CD4-positive, alpha-beta T cell treated with Interleukin-6 for 4 hours (primary cell): ENCODE measurements around the gene CMSS1.
"Not testable (repeated sequence)": the region's sequence is repeated elsewhere in the genome, so short reads cannot be mapped to it uniquely, and the experiment has no call there.

ENCODE experiments used
- DNase-seq: peaks from one replicate; pipeline ENCODE4 v3.0.0-alpha.2; 2020; ENCODE audit warnings: mixed read lengths

Gene CMSS1

DNA sequence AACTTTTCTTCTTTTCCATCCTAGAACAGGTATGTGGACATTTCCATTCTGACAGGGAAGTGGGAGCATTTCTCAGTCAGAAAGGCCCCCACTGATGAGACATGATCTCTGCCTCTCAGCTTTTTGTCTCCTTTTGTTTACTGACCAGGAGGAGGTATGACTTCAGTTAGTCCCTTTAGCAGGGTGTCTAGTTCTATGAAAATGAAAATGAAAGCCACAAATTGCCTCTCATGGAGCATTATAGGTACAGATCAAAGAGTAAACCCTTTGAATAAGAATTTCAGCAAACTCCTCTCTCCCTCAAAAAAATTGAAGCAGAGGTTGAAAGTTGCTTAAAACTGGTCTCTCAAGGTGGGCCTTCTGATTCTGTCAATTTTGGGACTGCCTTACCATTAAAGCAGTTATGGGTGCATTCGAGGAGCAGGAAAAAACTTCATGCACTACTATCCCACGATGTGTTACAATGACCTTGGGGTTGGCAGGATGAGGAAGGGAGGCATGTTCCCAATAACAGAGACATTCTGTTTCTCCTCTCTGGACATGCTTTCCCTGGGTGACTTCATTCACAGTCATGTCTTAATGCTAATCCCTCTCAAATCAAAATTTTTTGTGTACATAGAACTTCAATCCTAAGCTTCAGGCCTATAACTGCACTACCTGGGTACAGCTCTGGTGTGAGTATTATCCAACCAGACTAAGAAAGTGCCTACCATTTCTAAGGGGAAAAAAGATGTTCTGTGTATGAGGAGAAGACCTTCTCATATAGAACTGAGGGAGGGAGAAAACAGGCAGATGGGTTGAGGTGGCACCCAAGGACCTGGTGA lies 392.5 kb downstream of the CMSS1 start:
- no peak for DNase-seq

DNA sequence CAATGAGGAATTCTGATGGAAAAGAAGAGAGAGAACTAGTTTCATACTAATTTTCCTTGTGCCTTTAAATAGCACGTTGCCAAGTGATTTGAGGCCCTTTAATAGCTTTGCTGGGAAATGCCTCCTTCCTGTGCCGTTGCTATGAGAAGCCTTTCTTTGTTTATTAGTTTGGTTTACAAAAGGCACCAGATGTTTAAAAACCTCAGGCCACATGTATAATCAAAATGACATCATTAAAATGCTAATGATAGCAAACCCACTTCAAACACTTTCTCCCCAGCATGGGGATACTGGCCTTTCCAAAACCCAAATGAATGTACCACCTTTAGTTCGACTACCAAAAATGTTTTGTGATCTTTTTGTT lies 393.1 kb downstream of the CMSS1 start:
- no peak for DNase-seq

DNA sequence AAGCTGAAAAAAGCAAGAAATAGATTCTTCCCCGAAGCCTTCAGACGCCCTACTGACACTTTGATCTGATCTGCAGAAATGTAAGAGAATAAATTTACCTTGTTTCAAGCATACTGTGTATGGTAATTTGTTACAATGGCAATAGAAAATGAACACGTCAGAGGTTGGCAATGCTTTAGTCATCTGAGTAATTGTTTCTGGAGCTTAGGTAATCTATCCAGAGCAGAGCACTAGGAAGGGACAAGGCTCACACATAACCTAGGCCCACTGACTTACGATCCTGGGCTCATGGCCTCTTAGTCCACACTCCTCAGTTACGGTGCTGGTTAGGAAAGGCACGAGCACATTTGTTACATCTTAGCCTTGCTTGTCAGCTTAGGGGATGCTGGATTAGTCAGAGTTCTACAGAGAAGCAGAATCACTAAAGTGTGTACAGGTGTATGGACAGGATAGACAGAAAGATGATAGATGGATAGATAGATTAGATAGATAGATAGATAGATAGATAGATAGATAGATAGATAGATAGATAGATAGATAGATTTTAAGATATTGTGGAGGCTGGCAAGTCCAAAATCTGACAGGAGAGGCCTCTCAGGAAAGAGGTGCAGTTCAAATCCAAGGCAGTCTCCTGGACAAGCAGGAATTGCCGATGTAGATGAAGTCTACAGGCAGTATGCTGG lies 396.4 kb downstream of the CMSS1 start:
- DNase-seq = no peak

GRCh38 chr3:100214574-100214964 lies 396.9 kb downstream of the CMSS1 start:
- no peak for DNase-seq

DNA sequence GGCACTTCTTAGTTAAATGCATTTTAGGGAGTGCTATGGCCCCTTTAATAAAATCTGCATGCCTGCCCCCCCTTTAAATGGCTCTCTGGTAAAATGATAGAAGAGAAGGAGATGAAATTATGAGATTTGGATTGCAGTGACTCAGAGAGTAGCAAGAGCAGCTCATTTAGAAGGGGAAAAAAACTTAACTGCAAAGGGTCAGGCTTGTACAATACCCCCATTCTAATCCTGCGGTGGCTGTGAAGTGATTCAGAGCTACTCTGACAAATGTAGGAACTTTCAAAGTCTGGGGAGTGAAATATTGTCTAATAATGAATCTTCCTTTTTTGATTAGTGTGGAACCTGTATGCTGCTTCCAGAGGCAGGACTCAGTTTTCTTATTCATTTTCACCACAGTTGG lies 399.1 kb downstream of the CMSS1 start:
- no peak for DNase-seq

DNA sequence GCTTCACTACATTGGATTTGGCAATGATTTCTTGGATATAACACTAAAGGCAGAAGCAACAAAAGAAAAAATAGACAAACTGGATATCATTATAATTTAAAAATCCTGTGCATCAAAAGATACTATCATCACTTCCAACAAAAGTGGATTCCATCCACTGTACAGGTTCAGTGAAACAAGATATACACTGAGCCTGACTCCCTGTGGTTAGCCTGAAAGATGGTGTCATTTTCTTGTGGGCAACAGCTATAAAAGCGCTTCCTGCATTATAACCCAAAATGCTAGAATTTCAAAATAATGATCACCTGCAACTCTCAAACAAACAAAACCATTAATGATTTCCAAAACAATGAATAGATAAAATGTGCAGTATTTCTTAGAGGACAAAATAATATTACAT lies 403.5 kb downstream of the CMSS1 start:
- DNase-seq = no peak

DNA sequence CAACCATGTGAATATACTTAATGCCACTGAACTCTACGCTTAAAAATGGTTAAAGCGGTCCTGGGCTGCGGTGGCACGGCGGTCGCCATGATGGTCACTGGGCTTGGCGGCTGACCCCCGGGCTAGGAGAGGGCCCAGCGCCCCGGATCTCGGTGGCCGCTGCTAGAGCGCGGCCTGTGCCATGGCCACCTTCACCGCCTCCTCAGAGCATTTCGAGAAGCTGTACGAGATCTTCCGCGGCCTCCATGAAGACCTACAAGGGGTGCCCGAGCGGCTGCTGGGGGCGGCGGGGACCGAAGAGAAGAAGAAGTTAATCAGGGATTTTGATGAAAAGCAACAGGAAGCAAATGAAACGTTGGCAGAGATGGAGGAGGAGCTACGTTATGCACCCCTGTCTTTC lies 407.5 kb downstream of the CMSS1 start:
- DNase-seq = no peak

DNA sequence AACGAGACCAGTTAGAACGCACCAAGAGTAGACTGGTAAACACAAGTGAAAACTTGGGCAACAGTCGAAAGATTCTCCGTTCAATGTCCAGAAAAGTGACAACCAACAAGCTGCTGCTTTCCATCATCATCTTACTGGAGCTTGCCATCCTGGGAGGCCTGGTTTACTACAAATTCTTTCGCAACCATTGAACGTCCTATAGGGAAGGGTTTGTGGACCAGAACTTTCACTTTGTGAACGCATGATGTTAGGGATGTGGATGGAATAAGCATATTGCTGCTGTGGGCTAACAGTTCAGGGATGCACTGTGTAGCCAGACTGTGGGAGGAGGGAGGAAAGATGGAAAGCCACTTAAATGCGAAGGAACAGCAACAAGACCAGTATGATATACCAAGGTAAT lies 408.2 kb downstream of the CMSS1 start:
- DNase-seq = no peak

- no peak for DNase-seq
Measured at GRCh38 chr3:100226712-100227429, 409.2 kb downstream of the CMSS1 start.

DNA sequence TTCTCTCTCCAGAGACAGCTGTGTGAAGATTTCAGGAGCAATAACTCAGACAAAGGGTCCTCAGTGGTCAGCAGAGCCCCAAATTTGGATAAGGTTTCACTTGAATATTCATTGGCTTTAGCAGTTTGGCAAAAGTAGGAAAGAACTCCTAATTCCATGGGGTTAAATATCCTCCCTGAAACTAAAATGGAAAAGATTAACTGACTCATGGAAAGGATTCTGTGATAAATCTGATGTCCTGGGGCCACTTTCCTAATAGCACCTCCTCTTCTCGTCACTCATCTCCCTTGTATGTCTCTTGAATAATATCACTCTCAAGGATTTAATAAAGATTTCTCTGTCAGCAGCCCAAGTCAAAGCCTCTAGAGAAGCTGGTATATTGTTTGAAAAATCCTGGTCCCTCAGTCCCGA lies 409.9 kb downstream of the CMSS1 start:
- DNase-seq = no peak

DNA sequence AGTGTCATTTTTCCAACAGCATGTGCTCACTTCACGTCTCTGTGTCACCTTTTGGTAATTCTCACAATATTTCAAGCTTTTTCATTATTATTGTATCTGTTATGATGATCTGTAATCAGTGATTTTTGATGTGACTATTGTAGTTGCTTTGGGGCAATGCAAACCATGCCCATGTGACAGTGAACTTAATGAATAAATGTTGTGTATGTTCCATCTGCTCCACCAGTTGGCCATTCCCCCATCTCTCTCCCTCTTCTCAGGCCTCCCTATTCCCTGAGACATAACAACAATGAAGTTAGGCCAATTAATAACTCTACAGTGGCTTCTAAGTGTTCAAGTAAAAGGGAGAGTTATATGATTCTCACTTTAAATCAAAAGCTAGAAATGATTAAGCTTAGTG lies 410.6 kb downstream of the CMSS1 start:
- DNase-seq = no peak

DNA sequence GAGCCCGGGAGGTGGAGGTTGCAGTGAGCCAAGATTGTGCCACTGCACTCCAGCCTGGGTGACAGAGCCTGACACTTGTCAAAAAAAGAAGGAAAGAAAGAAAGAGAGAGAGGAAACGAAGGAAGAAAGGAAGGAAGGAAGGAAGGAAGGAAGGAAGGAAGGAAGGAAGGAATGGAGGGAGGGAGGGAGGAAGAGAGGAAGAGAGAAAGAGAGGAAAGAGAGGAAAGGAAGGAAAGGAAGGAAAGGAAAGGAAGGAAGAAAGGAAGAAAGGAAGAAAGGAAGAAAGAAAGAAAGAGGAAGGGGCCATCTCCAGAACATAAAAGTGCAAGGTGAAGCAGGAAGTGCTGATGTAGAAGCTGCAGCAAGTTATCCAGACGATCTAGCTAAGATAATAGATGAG lies 411.5 kb downstream of the CMSS1 start:
- DNase-seq = not testable (repeated sequence)

GRCh38 chr3:100230710-100231109 lies 413.0 kb downstream of the CMSS1 start:
- DNase-seq = no peak
